ENCODE data around the gene NACA.

Gene NACA

DNA sequence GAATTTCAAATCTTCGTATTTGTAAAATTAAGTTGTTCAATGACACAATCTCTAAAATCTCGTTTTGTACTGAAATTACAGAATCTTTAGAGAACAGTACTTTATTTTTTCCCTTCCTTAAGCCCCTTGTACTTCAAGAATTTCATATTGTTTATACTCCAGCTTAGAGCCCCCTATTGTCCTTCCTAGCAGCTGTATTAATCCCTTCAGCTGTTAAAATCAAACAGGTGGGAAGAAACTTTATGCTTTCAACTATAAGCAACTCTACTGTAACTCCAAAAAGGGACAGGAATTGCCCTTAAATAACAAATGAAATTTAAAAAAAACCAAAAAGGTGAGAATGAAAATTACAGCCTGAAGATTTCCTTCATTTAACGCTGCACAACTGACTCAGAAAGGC is 1.7 kb downstream of the NACA start:
- no peak for DNase-seq (ENCODE audit: low spot score)
- TF ChIP-seq, protein P1, sequence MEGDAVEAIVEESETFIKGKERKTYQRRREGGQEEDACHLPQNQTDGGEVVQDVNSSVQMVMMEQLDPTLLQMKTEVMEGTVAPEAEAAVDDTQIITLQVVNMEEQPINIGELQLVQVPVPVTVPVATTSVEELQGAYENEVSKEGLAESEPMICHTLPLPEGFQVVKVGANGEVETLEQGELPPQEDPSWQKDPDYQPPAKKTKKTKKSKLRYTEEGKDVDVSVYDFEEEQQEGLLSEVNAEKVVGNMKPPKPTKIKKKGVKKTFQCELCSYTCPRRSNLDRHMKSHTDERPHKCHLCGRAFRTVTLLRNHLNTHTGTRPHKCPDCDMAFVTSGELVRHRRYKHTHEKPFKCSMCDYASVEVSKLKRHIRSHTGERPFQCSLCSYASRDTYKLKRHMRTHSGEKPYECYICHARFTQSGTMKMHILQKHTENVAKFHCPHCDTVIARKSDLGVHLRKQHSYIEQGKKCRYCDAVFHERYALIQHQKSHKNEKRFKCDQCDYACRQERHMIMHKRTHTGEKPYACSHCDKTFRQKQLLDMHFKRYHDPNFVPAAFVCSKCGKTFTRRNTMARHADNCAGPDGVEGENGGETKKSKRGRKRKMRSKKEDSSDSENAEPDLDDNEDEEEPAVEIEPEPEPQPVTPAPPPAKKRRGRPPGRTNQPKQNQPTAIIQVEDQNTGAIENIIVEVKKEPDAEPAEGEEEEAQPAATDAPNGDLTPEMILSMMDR (IDR thresholded peaks at IDR 0.05; ENCODE audit: extremely low read depth, missing control alignments) = no peak

GRCh38 chr12:56722832-56723231 is 2.3 kb downstream of the NACA start:
- DNase-seq (ENCODE audit: low spot score) = no peak
- TF ChIP-seq, protein P1 (IDR thresholded peaks at IDR 0.05; ENCODE audit: extremely low read depth, missing control alignments) = no peak

DNA sequence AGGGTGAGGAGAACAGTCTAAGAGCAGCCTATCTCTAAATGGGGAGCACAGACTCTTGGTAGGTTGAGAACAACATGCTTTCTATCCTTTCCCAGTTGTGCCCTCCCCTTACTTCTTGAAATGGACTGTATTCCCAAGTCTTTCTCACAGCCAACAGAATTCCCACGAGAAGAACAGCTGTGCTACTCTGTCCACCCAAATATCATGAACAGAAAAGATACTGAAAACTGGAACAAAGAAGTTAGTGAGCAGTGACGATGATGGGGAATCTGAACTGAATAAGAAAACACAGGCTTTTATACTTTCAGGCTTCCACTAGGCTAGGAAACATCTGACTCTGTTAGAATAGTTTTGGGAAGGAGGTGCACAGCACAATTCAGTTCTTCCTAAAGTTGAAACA is 3.4 kb downstream of the NACA start:
- TF ChIP-seq, protein P1 (IDR thresholded peaks at IDR 0.05; ENCODE audit: extremely low read depth, missing control alignments) = no peak
- DNase-seq (ENCODE audit: low spot score) = no peak

- TF ChIP-seq, protein P1 (IDR thresholded peaks at IDR 0.05; ENCODE audit: extremely low read depth, missing control alignments) = no peak
Observed at GRCh38 chr12:56721216-56721615, 3.9 kb downstream of the NACA start.

DNA sequence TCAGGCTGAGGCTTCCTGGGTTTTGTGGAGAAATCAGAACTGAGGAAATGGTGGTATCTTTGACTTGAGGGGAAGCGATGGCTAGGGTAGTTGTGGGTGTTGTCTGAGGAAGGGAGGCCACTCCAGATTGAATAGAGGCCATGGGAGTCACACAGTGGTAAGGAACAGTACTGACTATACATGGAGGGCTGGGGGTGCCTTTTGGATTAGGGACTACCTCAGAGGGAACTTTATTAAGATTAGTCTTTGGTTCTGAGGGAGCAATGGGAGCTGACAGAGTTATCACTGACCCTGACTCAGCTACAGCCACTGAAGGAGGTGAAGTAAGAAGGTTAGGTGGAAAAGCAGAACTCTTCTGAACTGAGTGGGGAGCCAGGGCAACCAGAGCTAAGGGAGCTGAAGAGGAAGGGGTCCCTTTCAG is 4.4 kb downstream of the NACA start:
- DNase-seq (ENCODE audit: low spot score) = no peak
- TF ChIP-seq, protein P1 (IDR thresholded peaks at IDR 0.05; ENCODE audit: extremely low read depth, missing control alignments) = no peak

More at GRCh38 chr12:56721216-56721615, 3.9 kb downstream of the NACA start:
- DNase-seq (ENCODE audit: low spot score) = no peak

DNA sequence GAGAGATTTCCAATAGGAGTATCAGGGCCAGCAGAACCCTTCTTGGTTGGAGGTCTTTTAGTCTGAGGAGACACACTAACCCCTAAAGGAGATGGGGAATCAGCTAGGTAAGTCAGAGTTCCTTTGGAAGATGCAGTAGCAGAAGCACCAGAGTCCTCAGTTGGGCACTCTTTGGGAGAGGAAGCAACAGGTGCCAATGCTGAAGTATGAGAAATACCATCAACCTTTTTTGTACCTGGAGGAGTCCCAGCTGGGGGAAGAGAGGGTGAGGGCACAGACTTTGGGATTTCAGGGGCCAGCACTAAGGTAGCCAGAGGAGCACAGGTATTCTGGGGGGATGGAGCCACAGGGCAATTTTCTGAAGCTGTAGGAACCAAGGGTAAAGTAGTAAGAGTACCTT is 6.0 kb downstream of the NACA start:
- no peak for DNase-seq (ENCODE audit: low spot score)
- TF ChIP-seq, protein P1 (IDR thresholded peaks at IDR 0.05; ENCODE audit: extremely low read depth, missing control alignments) = no peak

GRCh38 chr12:56718636-56719035 is 6.5 kb downstream of the NACA start:
- no peak for DNase-seq (ENCODE audit: low spot score)
- TF ChIP-seq, protein P1 (IDR thresholded peaks at IDR 0.05; ENCODE audit: extremely low read depth, missing control alignments) = no peak
